ENCODE results near the gene SEMA6A.

The SEMA6A gene

DNA sequence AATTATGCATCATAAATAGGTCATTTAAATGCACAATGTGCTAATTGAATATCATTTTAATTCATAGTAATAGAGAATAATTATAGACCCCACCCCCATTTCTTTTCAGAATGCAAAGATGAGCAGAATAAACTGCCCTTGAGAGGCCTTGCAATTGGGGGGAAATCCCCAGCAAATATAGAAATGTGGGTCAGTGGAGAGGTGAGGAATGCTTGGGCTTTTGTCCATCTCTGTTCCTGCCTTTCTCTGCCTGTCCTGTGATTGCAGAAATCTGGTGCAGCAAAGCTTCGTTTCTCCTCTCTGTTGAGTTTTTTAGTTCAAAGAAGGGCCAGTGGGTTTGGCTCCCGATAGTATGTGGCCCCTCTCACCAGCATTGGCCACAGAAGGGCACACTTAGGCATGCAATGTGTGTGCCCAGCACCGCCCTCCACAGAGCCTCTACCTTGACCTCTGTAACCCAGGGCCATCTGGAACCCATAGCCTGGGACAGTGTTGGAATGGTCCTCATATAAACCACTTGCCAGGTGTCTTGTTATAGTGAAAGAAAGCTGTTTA, 164.2 kb downstream of the SEMA6A start:
- DNase-seq: no peak
- Histone ChIP-seq H3K27me3 (no peaks in the 10 kb centered on the region), H3K9me3 (no peaks in the 10 kb centered on the region), H3K4me3 (ENCODE audit: low read depth, low read length) (no peak overlapping the region), H3K4me1 (peaks cover 4% of the 10 kb centered on the region; the same call in 1 of the 2 replicates), H3K36me3 (no peaks in the 10 kb centered on the region)
- TF ChIP-seq, protein P1, sequence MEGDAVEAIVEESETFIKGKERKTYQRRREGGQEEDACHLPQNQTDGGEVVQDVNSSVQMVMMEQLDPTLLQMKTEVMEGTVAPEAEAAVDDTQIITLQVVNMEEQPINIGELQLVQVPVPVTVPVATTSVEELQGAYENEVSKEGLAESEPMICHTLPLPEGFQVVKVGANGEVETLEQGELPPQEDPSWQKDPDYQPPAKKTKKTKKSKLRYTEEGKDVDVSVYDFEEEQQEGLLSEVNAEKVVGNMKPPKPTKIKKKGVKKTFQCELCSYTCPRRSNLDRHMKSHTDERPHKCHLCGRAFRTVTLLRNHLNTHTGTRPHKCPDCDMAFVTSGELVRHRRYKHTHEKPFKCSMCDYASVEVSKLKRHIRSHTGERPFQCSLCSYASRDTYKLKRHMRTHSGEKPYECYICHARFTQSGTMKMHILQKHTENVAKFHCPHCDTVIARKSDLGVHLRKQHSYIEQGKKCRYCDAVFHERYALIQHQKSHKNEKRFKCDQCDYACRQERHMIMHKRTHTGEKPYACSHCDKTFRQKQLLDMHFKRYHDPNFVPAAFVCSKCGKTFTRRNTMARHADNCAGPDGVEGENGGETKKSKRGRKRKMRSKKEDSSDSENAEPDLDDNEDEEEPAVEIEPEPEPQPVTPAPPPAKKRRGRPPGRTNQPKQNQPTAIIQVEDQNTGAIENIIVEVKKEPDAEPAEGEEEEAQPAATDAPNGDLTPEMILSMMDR (IDR thresholded peaks at IDR 0.05; ENCODE audit: low read depth, low read length): no peak

DNA sequence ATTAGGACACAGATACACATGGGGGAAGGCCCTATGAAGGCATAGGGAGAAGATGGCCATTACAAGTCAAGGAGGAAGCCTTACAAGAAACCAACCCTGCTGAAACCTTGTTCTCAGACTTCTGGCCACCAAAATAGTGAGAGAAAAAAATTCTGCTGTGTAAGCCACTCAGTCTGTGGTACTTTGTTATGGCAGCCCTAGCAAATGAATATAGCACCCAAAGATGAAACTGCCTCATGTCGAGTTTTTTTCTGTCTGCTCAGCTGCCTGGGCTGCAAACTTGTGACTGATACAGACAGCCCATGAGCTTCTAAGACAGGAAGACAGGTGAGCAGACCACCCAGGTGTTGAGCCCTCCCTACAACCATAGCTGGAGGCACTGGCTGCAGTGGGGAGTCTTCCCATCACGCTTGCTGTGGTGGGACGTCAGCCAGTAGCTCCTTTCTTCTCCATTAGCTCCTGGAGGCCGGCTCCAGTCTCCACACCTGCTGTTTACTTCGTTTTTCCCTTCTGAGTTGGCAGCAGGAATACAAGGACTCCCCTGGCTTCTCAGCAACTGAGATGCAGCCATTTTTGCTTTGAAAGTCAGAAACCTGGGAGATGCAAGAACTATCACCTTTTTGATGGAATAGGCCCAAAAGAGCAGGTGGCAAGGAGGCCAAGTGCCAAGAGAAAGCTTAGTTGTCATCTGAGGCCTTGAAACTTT, 164.9 kb downstream of the SEMA6A start:
- no peaks in the 10 kb centered on the region for H3K36me3 ChIP-seq
- no peaks in the 10 kb centered on the region for H3K4me1 ChIP-seq
- no peaks in the 10 kb centered on the region for H3K27me3 ChIP-seq
- no peaks in the 10 kb centered on the region for H3K9me3 ChIP-seq
- TF ChIP-seq, protein P1 (IDR thresholded peaks at IDR 0.05; ENCODE audit: low read depth, low read length): no peak
- DNase-seq: no peak
- H3K4me3 ChIP-seq (ENCODE audit: low read depth, low read length): no peak overlapping the region

DNA sequence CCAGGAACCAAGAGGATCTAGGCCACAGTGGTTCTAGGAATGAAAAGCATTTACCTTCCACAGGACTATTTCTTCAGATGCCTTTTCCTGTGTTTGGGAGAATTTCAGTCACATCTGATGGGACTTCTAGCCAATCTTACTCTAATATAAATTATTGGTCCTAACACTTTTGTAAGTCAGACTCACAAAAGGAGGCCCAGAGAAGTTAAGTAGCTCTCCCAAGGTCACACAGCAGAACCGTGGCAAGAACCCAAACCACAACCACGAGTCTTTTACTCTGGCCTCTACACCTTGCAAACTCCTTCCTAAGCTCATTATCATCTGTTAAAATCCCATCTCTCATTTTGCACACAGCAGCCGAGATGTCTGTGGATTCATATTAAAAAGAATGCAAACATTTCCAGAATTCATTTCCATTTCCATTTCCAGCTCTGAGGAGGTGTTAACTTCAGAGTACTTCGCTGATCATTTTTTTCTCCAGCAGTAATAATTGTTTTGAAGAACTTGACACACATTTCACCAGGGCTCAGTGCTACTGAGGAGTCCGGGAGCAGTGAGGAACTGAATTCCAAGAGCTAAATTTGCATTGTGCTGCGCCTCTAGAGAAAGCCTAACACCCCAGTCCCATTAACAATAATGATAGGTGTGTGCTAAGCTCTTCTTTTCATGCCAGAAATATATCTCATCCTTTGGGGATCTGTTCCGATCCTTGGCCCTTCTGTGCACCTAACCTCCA, 168.1 kb downstream of the SEMA6A start:
- H3K4me1 ChIP-seq: no peaks in the 10 kb centered on the region
- H3K4me3 ChIP-seq (ENCODE audit: low read depth, low read length): no peak overlapping the region
- no peak for DNase-seq
- H3K9me3 ChIP-seq: no peaks in the 10 kb centered on the region
- TF ChIP-seq, protein P1 (IDR thresholded peaks at IDR 0.05; ENCODE audit: low read depth, low read length): no peak
- no peaks in the 10 kb centered on the region for H3K36me3 ChIP-seq
- no peaks in the 10 kb centered on the region for H3K27me3 ChIP-seq

DNA sequence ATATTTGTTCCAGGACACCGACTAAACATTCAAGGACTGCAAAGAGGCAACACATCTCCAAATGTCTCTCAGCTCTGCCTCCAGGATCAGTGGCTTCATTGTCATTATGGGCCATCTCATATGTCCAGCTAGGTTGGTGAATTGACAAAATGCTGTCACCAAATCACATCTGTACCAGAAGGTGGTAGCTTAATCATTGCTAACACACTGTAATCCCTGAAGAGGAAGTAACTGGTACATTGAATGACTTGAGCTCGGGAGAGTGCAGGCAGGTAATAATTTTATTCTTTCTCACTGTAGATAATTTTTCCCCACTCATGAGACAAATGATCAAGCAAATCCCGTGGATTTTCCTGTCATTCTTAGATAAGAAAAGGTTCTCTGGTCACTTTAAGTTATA, 169.8 kb downstream of the SEMA6A start:
- no peak overlapping the region for H3K4me3 ChIP-seq (ENCODE audit: low read depth, low read length)
- H3K9me3 ChIP-seq: no peaks in the 10 kb centered on the region

DNA sequence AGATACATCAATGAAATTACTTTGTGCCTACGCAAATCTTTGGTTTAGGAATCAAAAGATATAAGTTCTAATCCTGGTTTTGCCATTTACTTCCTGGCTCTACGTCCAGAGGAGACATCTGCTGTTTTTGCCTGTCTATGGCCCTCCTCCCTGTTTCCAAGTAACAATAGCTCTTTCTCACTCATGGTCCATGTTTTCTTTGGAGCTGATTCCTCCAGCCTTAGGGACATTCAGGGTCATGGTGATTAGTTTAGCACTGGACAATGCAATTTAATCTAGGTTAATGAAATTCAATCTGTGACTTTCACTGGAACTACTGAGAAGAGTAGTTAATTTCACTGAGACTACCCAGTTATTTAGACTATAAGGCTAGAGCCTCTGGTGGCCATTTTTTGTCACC, 170.6 kb downstream of the SEMA6A start:
- Histone ChIP-seq H3K4me1 (no peaks in the 10 kb centered on the region), H3K27me3 (no peaks in the 10 kb centered on the region), H3K4me3 (ENCODE audit: low read depth, low read length) (no peak overlapping the region), H3K9me3 (no peaks in the 10 kb centered on the region), H3K36me3 (no peaks in the 10 kb centered on the region)
- no peak for DNase-seq
- TF ChIP-seq, protein P1 (IDR thresholded peaks at IDR 0.05; ENCODE audit: low read depth, low read length): 0 out of 2 replicates have a peak, but pooled peaks have one; percentile 12

More for the DNA sequence above, 169.8 kb downstream of the SEMA6A start:
- TF ChIP-seq, protein P1 (IDR thresholded peaks at IDR 0.05; ENCODE audit: low read depth, low read length): no peak
- Histone ChIP-seq H3K27me3 (no peaks in the 10 kb centered on the region), H3K36me3 (no peaks in the 10 kb centered on the region), H3K4me1 (no peaks in the 10 kb centered on the region)
- no peak for DNase-seq

DNA sequence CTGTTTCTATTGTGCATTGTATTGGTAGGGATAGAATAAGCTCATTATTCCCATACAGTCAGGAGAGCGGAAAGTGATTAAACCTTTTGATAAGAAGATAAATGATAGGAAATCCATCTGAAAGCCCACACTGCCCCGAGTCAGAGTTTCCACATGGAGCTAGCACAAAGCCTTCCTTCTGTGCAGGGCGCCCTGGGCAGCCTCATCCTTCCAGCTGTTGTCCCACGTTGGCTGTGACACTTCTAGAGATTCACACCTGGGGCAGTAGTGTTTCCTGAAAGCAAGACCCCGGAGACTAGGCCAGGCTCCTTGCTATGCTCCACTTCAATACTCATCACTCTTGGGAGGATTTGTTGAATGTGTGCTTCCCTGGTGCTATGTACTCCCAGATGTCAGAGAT, 172.4 kb downstream of the SEMA6A start:
- Histone ChIP-seq H3K4me3 (ENCODE audit: low read depth, low read length) (no peak overlapping the region), H3K36me3 (no peaks in the 10 kb centered on the region), H3K4me1 (no peaks in the 10 kb centered on the region), H3K9me3 (no peaks in the 10 kb centered on the region), H3K27me3 (no peaks in the 10 kb centered on the region)
- no peak for DNase-seq
- TF ChIP-seq, protein P1 (IDR thresholded peaks at IDR 0.05; ENCODE audit: low read depth, low read length): no peak

Data from BE2C (cell line).